GM12892 (cell line): ENCODE results near the gene ETHE1.

Experiments
- POLR2A ChIP-seq: IDR thresholded peaks from 2 replicates; pipeline ENCODE4 v1.6.1; 2011; ENCODE audit warnings: low read depth, low read length, control low read depth
- POLR2AphosphoS5 ChIP-seq: IDR thresholded peaks from 2 replicates; pipeline ENCODE4 v1.6.1; 2011; ENCODE audit warnings: low read depth, low read length, control low read depth

DNA sequence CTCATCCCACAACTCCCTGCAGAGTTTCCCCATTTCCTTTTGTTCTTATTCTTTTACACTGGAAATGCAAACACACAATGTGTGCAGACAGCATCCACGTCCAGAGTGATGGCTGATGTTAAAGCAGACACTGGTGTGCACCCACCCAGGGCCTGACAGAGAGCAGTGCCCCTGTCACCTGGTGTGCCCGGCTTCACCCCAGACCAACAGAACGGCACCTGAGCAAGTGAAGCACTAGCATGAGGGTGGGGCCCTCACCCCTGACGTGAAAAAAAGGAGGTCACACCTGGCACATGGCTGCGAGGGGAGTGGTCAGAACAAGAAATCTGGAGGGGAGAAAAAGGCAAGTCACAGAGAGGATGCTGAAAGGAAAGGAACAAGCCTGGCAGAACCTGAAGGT is 18.3 kb upstream of the ETHE1 start:
- TF ChIP-seq POLR2AphosphoS5 (no peak), POLR2A (no peak)
